ENCODE results near the gene KCNK4. TPM values are rescaled to one million over a fixed set of nuclear protein-coding genes. Genes with fewer than 3 reads are reported as not detected.

KCNK4 gene
- total RNA-seq, 1 donor from 2014 or later, result not detected

- Histone ChIP-seq H3K4me3 (peak overlapping the region; percentile 71 to 99), H3K9me3 (no peaks in the 10 kb centered on the region), H3K4me1 (peaks cover 17 to 32% of the 10 kb centered on the region in 2 donors), H3K36me3 (peaks cover 20 to 32% of the 10 kb centered on the region in 2 donors), H3K27ac (peak overlapping the region; percentile 90 to 98), H3K27me3 (no peaks in the 10 kb centered on the region)
- intact Hi-C loops (cut with DNase I), result loop anchor here (1.0 kb wide), 2 partner anchors 18 to 36 kb away; partner anchors contain the start of genes ESRRA and PLCB3
- no peak for TF ChIP-seq CTCF (IDR thresholded peaks at IDR 0.05)
- DNase-seq (ENCODE audit: low spot score in 2 of 2), result peak in 1 of 2 donors; percentile 87
Measured at GRCh38 chr11:64268893-64269539, 22.1 kb upstream of the KCNK4 start.

GRCh38 chr11:64269540-64270220, 21.4 kb upstream of the KCNK4 start:
- Histone ChIP-seq H3K9me3 (no peaks in the 10 kb centered on the region), H3K4me3 (peak overlapping the region; percentile 71 to 99), H3K36me3 (peaks cover 16 to 26% of the 10 kb centered on the region in 2 donors), H3K27ac (peak overlapping the region; percentile 90 to 98), H3K4me1 (peaks cover 17 to 32% of the 10 kb centered on the region in 2 donors), H3K27me3 (no peaks in the 10 kb centered on the region)
- peak in 2 of 3 experiments; percentile 15 to 35 for TF ChIP-seq CTCF (IDR thresholded peaks at IDR 0.05)
- intact Hi-C loops (cut with DNase I), result loop anchor here (1.0 kb wide), 5 partner anchors 15 to 48 kb away; partner anchors contain the start of genes BAD, ESRRA, FKBP2 and PLCB3
- DNase-seq (ENCODE audit: low spot score in 2 of 2), result peak; percentile 96 to 99

GRCh38 chr11:64275031-64275800, 15.9 kb upstream of the KCNK4 start:
- Histone ChIP-seq H3K4me3 (no peak overlapping the region), H3K9me3 (no peaks in the 10 kb centered on the region), H3K4me1 (peaks cover 5 to 9% of the 10 kb centered on the region in 2 donors), H3K27ac (no peak overlapping the region), H3K36me3 (peaks cover 13 to 34% of the 10 kb centered on the region in 2 donors), H3K27me3 (no peaks in the 10 kb centered on the region)
- no peak for DNase-seq (ENCODE audit: low spot score in 2 of 2)
- TF ChIP-seq CTCF (IDR thresholded peaks at IDR 0.05), result no peak
- intact Hi-C loops (cut with DNase I), result no loop called here

GRCh38 chr11:64275841-64276240, 15.3 kb upstream of the KCNK4 start:
- no peak overlapping the region for H3K27ac ChIP-seq
- H3K4me3 ChIP-seq, result no peak overlapping the region
- intact Hi-C loops (cut with DNase I), result no loop called here
- DNase-seq (ENCODE audit: low spot score in 2 of 2), result no peak
- H3K9me3 ChIP-seq, result no peaks in the 10 kb centered on the region
- H3K4me1 ChIP-seq, result peaks cover 5 to 9% of the 10 kb centered on the region in 2 donors
- peaks cover 13 to 35% of the 10 kb centered on the region in 2 donors for H3K36me3 ChIP-seq
- TF ChIP-seq CTCF (IDR thresholded peaks at IDR 0.05), result no peak
- H3K27me3 ChIP-seq, result no peaks in the 10 kb centered on the region

- no peak overlapping the region for H3K27ac ChIP-seq
- no peaks in the 10 kb centered on the region for H3K27me3 ChIP-seq
- no peak overlapping the region for H3K4me3 ChIP-seq
- peaks cover 1 to 4% of the 10 kb centered on the region in 2 donors for H3K4me1 ChIP-seq
- H3K9me3 ChIP-seq, result no peaks in the 10 kb centered on the region
- DNase-seq (ENCODE audit: low spot score in 2 of 2), result no peak
- intact Hi-C loops (cut with DNase I), result no loop called here
- no peak for TF ChIP-seq CTCF (IDR thresholded peaks at IDR 0.05)
- H3K36me3 ChIP-seq, result peaks cover 13 to 39% of the 10 kb centered on the region in 2 donors
Measured at GRCh38 chr11:64276653-64277431, 14.3 kb upstream of the KCNK4 start.

Data from ascending aorta (tissue), 2 donors.